Natural killer cell (primary cell): ENCODE data around the gene TSPAN18. TPM values are rescaled to one million over a fixed set of nuclear protein-coding genes. Genes with fewer than 3 reads are reported as not detected.

Experiments used
- ATAC-seq, 3 donors: fragments of 150-1000 bp in 2 of 3; fragments of 200-7000 bp in 1 of 3; cut with Tn5 transposase; 1 replicate in 1 of 3; 2 replicates in 2 of 3; pipeline ENCODE4 v1.10.0; 2021; ENCODE audit warnings: mild to moderate bottlenecking in 2 of 3, moderate library complexity in 2 of 3
- DNase-seq, 2 donors: peaks; one replicate each; pipeline versions ENCODE4 v3.0.0 to v3.0.0-alpha.2; 2013 to 2021; ENCODE audit warnings: mixed read lengths in 1 of 2
- H3K27ac ChIP-seq: one replicate; pipeline ENCODE4 v1.5.1; 2013; ENCODE audit warnings: mild to moderate bottlenecking, low read length
- H3K27me3 ChIP-seq: one replicate; pipeline ENCODE4 v1.6.1; 2013; ENCODE audit warnings: low read length; ENCODE audit not compliant: control insufficient read depth, insufficient read depth
- H3K36me3 ChIP-seq: one replicate; pipeline ENCODE4 v1.6.1; 2013; ENCODE audit warnings: low read length; ENCODE audit not compliant: control insufficient read depth, insufficient read depth
- H3K4me1 ChIP-seq: one replicate; pipeline ENCODE4 v1.6.1; 2013; ENCODE audit warnings: low read length; ENCODE audit not compliant: control insufficient read depth, insufficient read depth
- H3K4me3 ChIP-seq: one replicate; pipeline ENCODE4 v1.5.1; 2013; ENCODE audit warnings: low read length
- H3K9me3 ChIP-seq: one replicate; pipeline ENCODE4 v1.6.1; 2013; ENCODE audit warnings: low read length; ENCODE audit not compliant: control insufficient read depth, insufficient read depth
- H3K27ac Mint-ChIP-seq, 2 donors: one replicate each; pipeline ENCODE4 v1.8.0; 2022; ENCODE audit warnings: mild to moderate bottlenecking in 2 of 2, mixed read lengths in 2 of 2, moderate library complexity in 1 of 2
- H3K27me3 Mint-ChIP-seq, 2 donors: one replicate each; pipeline ENCODE4 v1.8.0; 2022; ENCODE audit warnings: low read depth in 2 of 2, mixed read lengths in 2 of 2
- H3K36me3 Mint-ChIP-seq: one replicate; pipeline ENCODE4 v1.8.0; 2022; ENCODE audit warnings: mixed read lengths
- H3K4me1 Mint-ChIP-seq, 2 donors: one replicate each; pipeline ENCODE4 v1.8.0; 2022; ENCODE audit warnings: mixed read lengths in 2 of 2
- H3K4me3 Mint-ChIP-seq: one replicate; pipeline ENCODE4 v1.8.0; 2022; ENCODE audit warnings: mild to moderate bottlenecking, moderate library complexity, mixed read lengths
- H3K9me3 Mint-ChIP-seq, 2 donors: one replicate each; pipeline ENCODE4 v1.8.0; 2022; ENCODE audit warnings: mixed read lengths in 2 of 2
- CTCF ChIP-seq: fragments of 200-600 bp; IDR thresholded peaks from one replicate; pipeline ENCODE4 v1.8.0; 2022; ENCODE audit warnings: antibody characterized with exemption
- WGBS: methylation state at CpG from one replicate; pipeline ENCODE4 v1.1.7; 2013; ENCODE audit warnings: missing lambda C conversion rate; ENCODE audit not compliant: insufficient coverage; 5-methylcytosine and 5-hydroxymethylcytosine counted together
- intact Hi-C: fragments of 100-400 bp; cut with micrococcal nuclease; formaldehyde crosslinking; loops from one replicate; pipeline ENCODE4 v1.14.2; 2022
- total RNA-seq, 4 donors: library from RNA; stranded (reverse); fragments of 120-200 nt in 1 of 4; gene quantifications; one replicate each; pipeline versions ENCODE4 v1.2.3 to v1.2.4, GENCODE V29; 2013 to 2022

Gene TSPAN18
- total RNA-seq, 3 donors from 2014 or later (not counting 1 experiment from before 2014, with no cell fraction given), result 1.9 to 2.4 (median 2.3) TPM

GRCh38 chr11:44692460-44692859 is 34.3 kb upstream of the TSPAN18 start:
- H3K4me1 Mint-ChIP-seq, result no peaks in the 10 kb centered on the region
- WGBS, result 94% methylated on average over 10 of the region's 10 CpGs
- no peaks in the 10 kb centered on the region for H3K27me3 ChIP-seq
- no peaks in the 10 kb centered on the region for H3K9me3 Mint-ChIP-seq
- no peak overlapping the region for H3K27ac Mint-ChIP-seq
- no peaks in the 10 kb centered on the region for H3K4me1 ChIP-seq
- no peaks in the 10 kb centered on the region for H3K36me3 ChIP-seq
- ATAC-seq (no peak), DNase-seq (no peak)
- no peak overlapping the region for H3K27ac ChIP-seq
- peaks cover 0 to 4% of the 10 kb centered on the region in 2 donors for H3K27me3 Mint-ChIP-seq
- no peaks in the 10 kb centered on the region for H3K36me3 Mint-ChIP-seq
- no peak for TF ChIP-seq CTCF
- no peaks in the 10 kb centered on the region for H3K9me3 ChIP-seq
- intact Hi-C loops, result no loop called here
- no peak overlapping the region for H3K4me3 Mint-ChIP-seq
- H3K4me3 ChIP-seq, result no peak overlapping the region

GRCh38 chr11:44693654-44694119 is 33.1 kb upstream of the TSPAN18 start:
- no peaks in the 10 kb centered on the region for H3K36me3 Mint-ChIP-seq
- ATAC-seq, result no peak
- intact Hi-C loops, result no loop called here

GRCh38 chr11:44694443-44694842 is 32.3 kb upstream of the TSPAN18 start:
- no peak for TF ChIP-seq CTCF
- H3K4me1 ChIP-seq, result no peaks in the 10 kb centered on the region
- H3K36me3 Mint-ChIP-seq, result no peaks in the 10 kb centered on the region
- H3K4me1 Mint-ChIP-seq, result no peaks in the 10 kb centered on the region
- H3K9me3 Mint-ChIP-seq, result no peaks in the 10 kb centered on the region
- H3K27me3 ChIP-seq, result no peaks in the 10 kb centered on the region
- intact Hi-C loops, result no loop called here
- no peak overlapping the region for H3K4me3 ChIP-seq
- H3K27ac Mint-ChIP-seq, result no peak overlapping the region
- H3K4me3 Mint-ChIP-seq, result no peak overlapping the region
- no peak for ATAC-seq
- no peaks in the 10 kb centered on the region for H3K36me3 ChIP-seq
- peak in 1 of 2 donors; percentile 19 for DNase-seq
- no peaks in the 10 kb centered on the region for H3K9me3 ChIP-seq
- WGBS, result 83% methylated on average over 12 of the region's 12 CpGs
- H3K27me3 Mint-ChIP-seq, result peaks cover 6% of the 10 kb centered on the region in 2 donors
- no peak overlapping the region for H3K27ac ChIP-seq

More at GRCh38 chr11:44693654-44694119, 33.1 kb upstream of the TSPAN18 start:
- Mint-ChIP-seq H3K4me1 (no peaks in the 10 kb centered on the region), H3K27ac (no peak overlapping the region), H3K27me3 (no peaks in the 10 kb centered on the region), H3K9me3 (no peaks in the 10 kb centered on the region), H3K4me3 (no peak overlapping the region)
- no peaks in the 10 kb centered on the region for H3K27me3 ChIP-seq
- DNase-seq, result no peak
- H3K36me3 ChIP-seq, result no peaks in the 10 kb centered on the region
- H3K27ac ChIP-seq, result no peak overlapping the region
- 84% methylated on average over 3 of the region's 7 CpGs for WGBS
- H3K4me1 ChIP-seq, result no peaks in the 10 kb centered on the region
- H3K4me3 ChIP-seq, result no peak overlapping the region
- no peak for TF ChIP-seq CTCF
- no peaks in the 10 kb centered on the region for H3K9me3 ChIP-seq

GRCh38 chr11:44695169-44695833 is 31.5 kb upstream of the TSPAN18 start:
- Histone ChIP-seq H3K4me1 (no peaks in the 10 kb centered on the region), H3K27me3 (no peaks in the 10 kb centered on the region), H3K9me3 (no peaks in the 10 kb centered on the region), H3K36me3 (no peaks in the 10 kb centered on the region), H3K4me3 (no peak overlapping the region), H3K27ac (no peak overlapping the region)
- H3K36me3 Mint-ChIP-seq, result no peaks in the 10 kb centered on the region
- H3K4me1 Mint-ChIP-seq, result no peaks in the 10 kb centered on the region
- H3K27ac Mint-ChIP-seq, result no peak overlapping the region
- H3K4me3 Mint-ChIP-seq, result no peak overlapping the region
- intact Hi-C loops, result no loop called here
- no peak for TF ChIP-seq CTCF
- peaks cover 12 to 13% of the 10 kb centered on the region in 2 donors for H3K27me3 Mint-ChIP-seq
- ATAC-seq (no peak), DNase-seq (no peak)
- no peaks in the 10 kb centered on the region for H3K9me3 Mint-ChIP-seq
- WGBS, result 93% methylated on average over 3 of the region's 4 CpGs
